Measurements from ENCODE around the gene CDKN1A. TPM values are rescaled to one million over a fixed set of nuclear protein-coding genes. Genes with fewer than 3 reads are reported as not detected.
A peak's percentile ranks its signal among the peaks of the same experiment; 100 is the strongest.

CDKN1A gene
- total and polyA plus RNA-seq, 11 donors = 27.5 to 658 (median 99.8) TPM

- H3K4me3 ChIP-seq = no peak overlapping the region
- ATAC-seq = no peak
- no peak for TF ChIP-seq CTCF (IDR thresholded peaks at IDR 0.05)
- TF ChIP-seq POLR2A (IDR thresholded peaks at IDR 0.05) = no peak
- H3K27ac ChIP-seq = no peak overlapping the region
- H3K36me3 ChIP-seq = peaks cover 0 to 5% (median 0%) of the 10 kb centered on the region in 9 donors
- WGBS, 4 donors = 91 to 97% (median 94%) methylated on average over 7 of the region's 7 CpGs
- no peak for DNase-seq
- no peaks in the 10 kb centered on the region for H3K27me3 ChIP-seq
- H3K9me3 ChIP-seq = no peaks in the 10 kb centered on the region
- intact Hi-C loops (cut with DNase I) = loop anchor here in 4 of 10 donors (5.0 to 10.0 kb wide), 4 partner anchors 38 to 253 kb away; partner anchors contain the start of gene STK38 (in 1 of the 4)
- peaks cover 0 to 37% (median 14%) of the 10 kb centered on the region in 12 donors for H3K4me1 ChIP-seq
Measured at GRCh38 chr6:36674942-36675341, 3.6 kb upstream of the CDKN1A start.

GRCh38 chr6:36676141-36677058 lies 2.1 kb upstream of the CDKN1A start:
- DNase-seq = no peak
- Histone ChIP-seq H3K9me3 (no peaks in the 10 kb centered on the region), H3K27me3 (no peaks in the 10 kb centered on the region), H3K27ac (peak overlapping the region in 10 of 12 donors; percentile 30 to 100 (median 98)), H3K4me1 (peaks cover 0 to 46% (median 20%) of the 10 kb centered on the region in 12 donors), H3K36me3 (peaks cover 0 to 5% (median 0%) of the 10 kb centered on the region in 9 donors), H3K4me3 (peak overlapping the region in 1 of 12 donors; percentile 8)
- no peak for ATAC-seq
- intact Hi-C loops (cut with DNase I) = loop anchor here in 2 of 10 donors (5.0 to 10.0 kb wide), 3 partner anchors 49 to 254 kb away; partner anchors contain the start of gene STK38 (in 1 of the 2)
- TF ChIP-seq POLR2A (IDR thresholded peaks at IDR 0.05) (no peak), CTCF (IDR thresholded peaks at IDR 0.05) (no peak)
- 72 to 81% (median 77%) methylated on average over 4 of the region's 4 CpGs for WGBS, 4 donors

GRCh38 chr6:36677059-36677749 lies 1.3 kb upstream of the CDKN1A start:
- Histone ChIP-seq H3K27me3 (no peaks in the 10 kb centered on the region), H3K4me3 (peak overlapping the region in 3 of 12 donors; percentile 8 to 84 (median 11)), H3K36me3 (peaks cover 0 to 5% (median 0%) of the 10 kb centered on the region in 9 donors), H3K4me1 (peaks cover 0 to 54% (median 26%) of the 10 kb centered on the region in 12 donors), H3K9me3 (no peaks in the 10 kb centered on the region), H3K27ac (peak overlapping the region in 10 of 12 donors; percentile 30 to 100 (median 98))
- intact Hi-C loops (cut with DNase I) = loop anchor here in 2 of 10 donors (5.0 to 10.0 kb wide), 3 partner anchors 50 to 255 kb away; partner anchors contain the start of gene STK38 (in 1 of the 2)
- ATAC-seq (no peak), DNase-seq (no peak)
- 62 to 76% (median 74%) methylated on average over 7 of the region's 7 CpGs for WGBS, 4 donors
- TF ChIP-seq CTCF (IDR thresholded peaks at IDR 0.05) (no peak), POLR2A (IDR thresholded peaks at IDR 0.05) (no peak)

Measured in heart left ventricle (tissue), 16 donors.